ENCODE data around the gene PDE6H. TPM values are rescaled to one million over a fixed set of nuclear protein-coding genes. Genes with fewer than 3 reads are reported as not detected.

PDE6H gene
- total RNA-seq (2022) (not detected in 2 replicates), Bru-seq, nascent RNA (not detected), BruChase-seq, experiment 1, labeled RNA remaining after a 2-hour chase (percentile 8 among the genes with signal in this experiment), BruChase-seq, experiment 2, labeled RNA remaining after a 6-hour chase (percentile 9 among the genes with signal in this experiment)
- long read RNA-seq = 0 reads

DNA sequence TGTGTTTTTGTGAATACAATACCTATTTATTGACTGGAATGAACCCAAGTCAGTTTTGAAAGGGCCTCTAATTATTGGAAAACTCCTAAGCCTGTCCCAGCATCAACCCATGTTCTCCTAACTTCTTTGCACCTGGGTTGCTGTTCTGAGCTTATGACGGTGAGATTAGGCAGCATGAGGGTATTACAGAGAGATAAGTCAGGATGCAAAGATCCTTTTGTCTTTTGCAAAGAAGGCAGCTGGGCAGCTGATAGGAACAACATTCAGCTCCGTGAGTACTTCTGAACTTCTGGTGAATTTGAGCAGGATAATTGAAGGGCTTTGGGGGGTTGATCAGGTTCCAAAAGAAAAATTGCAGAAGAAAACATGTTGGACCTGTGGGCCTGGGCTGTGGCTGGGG is at the start of gene PDE6H:
TSS of gene PDE6H (plus strand) at position 227 of the 400 bp plus-strand sequence. CDS start 4,971 bp downstream, outside the sequence.
- no peaks in the 10 kb centered on the region for H3K36me3 Mint-ChIP-seq (ENCODE audit: insufficient read depth, unreplicated experiment)
- H3K4me1 Mint-ChIP-seq (ENCODE audit: low read depth, unreplicated experiment) = no peaks in the 10 kb centered on the region
- intact Hi-C loops (cut with micrococcal nuclease; ENCODE audit: unreplicated experiment) = no loop called here
- TF ChIP-seq, protein P1, sequence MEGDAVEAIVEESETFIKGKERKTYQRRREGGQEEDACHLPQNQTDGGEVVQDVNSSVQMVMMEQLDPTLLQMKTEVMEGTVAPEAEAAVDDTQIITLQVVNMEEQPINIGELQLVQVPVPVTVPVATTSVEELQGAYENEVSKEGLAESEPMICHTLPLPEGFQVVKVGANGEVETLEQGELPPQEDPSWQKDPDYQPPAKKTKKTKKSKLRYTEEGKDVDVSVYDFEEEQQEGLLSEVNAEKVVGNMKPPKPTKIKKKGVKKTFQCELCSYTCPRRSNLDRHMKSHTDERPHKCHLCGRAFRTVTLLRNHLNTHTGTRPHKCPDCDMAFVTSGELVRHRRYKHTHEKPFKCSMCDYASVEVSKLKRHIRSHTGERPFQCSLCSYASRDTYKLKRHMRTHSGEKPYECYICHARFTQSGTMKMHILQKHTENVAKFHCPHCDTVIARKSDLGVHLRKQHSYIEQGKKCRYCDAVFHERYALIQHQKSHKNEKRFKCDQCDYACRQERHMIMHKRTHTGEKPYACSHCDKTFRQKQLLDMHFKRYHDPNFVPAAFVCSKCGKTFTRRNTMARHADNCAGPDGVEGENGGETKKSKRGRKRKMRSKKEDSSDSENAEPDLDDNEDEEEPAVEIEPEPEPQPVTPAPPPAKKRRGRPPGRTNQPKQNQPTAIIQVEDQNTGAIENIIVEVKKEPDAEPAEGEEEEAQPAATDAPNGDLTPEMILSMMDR (IDR thresholded peaks at IDR 0.05; ENCODE audit: insufficient read depth in 1 of 2, low read depth in 1 of 2, low read length in 1 of 2, severe bottlenecking in 1 of 2, unreplicated experiment in 1 of 2) = no peak
- H3K36me3 ChIP-seq (ENCODE audit: control insufficient read depth, insufficient read depth, low read length) = no peaks in the 10 kb centered on the region
- H3K4me3 ChIP-seq (ENCODE audit: low read depth, low read length) = no peak within 1 kb of the TSS
- no peaks in the 10 kb centered on the region for H3K4me1 ChIP-seq
- H3K9me3 Mint-ChIP-seq (ENCODE audit: unreplicated experiment) = peaks cover 8% of the 10 kb centered on the region
- POLR2A ChIA-PET = no interaction called here
- CTCF ChIA-PET = no interaction called here
- BruUV-seq (replicated peaks) = no TSS peak
- no peak for DNase-seq
- H3K27me3 ChIP-seq (replicated peaks; ENCODE audit: control insufficient read depth, insufficient read depth, low read length) = no peaks in the 10 kb centered on the region
- no peak within 1 kb of the TSS for H3K27ac Mint-ChIP-seq (ENCODE audit: unreplicated experiment)
- no peaks in the 10 kb centered on the region for H3K9me3 ChIP-seq
- H3K4me3 Mint-ChIP-seq (ENCODE audit: unreplicated experiment) = no peak within 1 kb of the TSS
- peaks cover under 1% of the 10 kb centered on the region for H3K27me3 Mint-ChIP-seq (ENCODE audit: insufficient read depth, unreplicated experiment)

DNA sequence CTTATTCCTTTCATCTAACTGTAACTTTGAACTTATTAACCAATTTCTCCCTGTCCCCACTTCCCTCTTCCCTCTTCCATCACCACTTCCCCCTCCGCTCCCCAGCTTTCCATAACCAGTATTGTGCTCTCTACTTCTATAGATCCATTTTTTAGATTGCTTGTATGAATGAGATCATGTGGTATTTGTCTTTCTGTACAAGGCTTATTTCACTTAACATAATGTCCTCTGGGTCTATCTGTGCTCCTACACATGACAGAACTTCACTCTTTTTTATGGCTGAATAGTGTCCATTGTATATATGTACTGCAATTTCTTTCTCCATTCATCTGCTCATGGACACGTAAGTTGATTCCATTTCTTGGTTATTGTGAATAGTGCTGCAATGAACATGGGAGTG is 48.9 kb upstream of the PDE6H start:
- no peak for DNase-seq
- BruUV-seq (replicated peaks) = no TSS peak
- no peaks in the 10 kb centered on the region for H3K36me3 ChIP-seq (ENCODE audit: control insufficient read depth, insufficient read depth, low read length)
- no peaks in the 10 kb centered on the region for H3K9me3 ChIP-seq
- H3K27ac Mint-ChIP-seq (ENCODE audit: unreplicated experiment) = no peak overlapping the region
- intact Hi-C loops (cut with micrococcal nuclease; ENCODE audit: unreplicated experiment) = no loop called here
- no peak overlapping the region for H3K4me3 ChIP-seq (ENCODE audit: low read depth, low read length)
- no peaks in the 10 kb centered on the region for H3K27me3 Mint-ChIP-seq (ENCODE audit: insufficient read depth, unreplicated experiment)
- POLR2A ChIA-PET = no interaction called here
- H3K27me3 ChIP-seq (replicated peaks; ENCODE audit: control insufficient read depth, insufficient read depth, low read length) = no peaks in the 10 kb centered on the region
- no peaks in the 10 kb centered on the region for H3K9me3 Mint-ChIP-seq (ENCODE audit: unreplicated experiment)
- H3K4me1 ChIP-seq = peaks cover 15% of the 10 kb centered on the region
- TF ChIP-seq, protein P1 (IDR thresholded peaks at IDR 0.05; ENCODE audit: insufficient read depth in 1 of 2, low read depth in 1 of 2, low read length in 1 of 2, severe bottlenecking in 1 of 2, unreplicated experiment in 1 of 2) = no peak
- peaks cover 4% of the 10 kb centered on the region for H3K36me3 Mint-ChIP-seq (ENCODE audit: insufficient read depth, unreplicated experiment)
- H3K4me1 Mint-ChIP-seq (ENCODE audit: low read depth, unreplicated experiment) = peaks cover 16% of the 10 kb centered on the region
- no peak overlapping the region for H3K4me3 Mint-ChIP-seq (ENCODE audit: unreplicated experiment)
- CTCF ChIA-PET = no interaction called here

DNA sequence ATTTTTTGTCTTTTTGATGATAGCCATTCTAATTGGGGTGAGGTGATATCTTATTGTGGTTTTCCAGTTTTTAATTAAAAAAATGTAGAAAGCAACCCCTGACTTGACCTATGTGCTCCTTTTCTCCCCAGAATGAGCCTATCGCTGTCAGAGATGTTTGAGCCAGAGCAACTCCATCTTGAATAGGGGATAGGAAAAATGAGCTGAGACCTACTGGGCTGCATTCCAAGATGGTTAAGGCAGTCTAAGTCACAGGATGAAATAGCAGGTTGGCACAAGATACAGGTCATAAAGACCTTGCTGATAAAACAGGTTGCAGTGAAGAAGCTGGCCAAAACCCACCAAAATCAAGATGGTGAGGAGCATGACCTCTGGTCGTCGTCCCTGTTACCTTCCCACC is 48.3 kb upstream of the PDE6H start:
- no peaks in the 10 kb centered on the region for H3K9me3 Mint-ChIP-seq (ENCODE audit: unreplicated experiment)
- H3K4me1 Mint-ChIP-seq (ENCODE audit: low read depth, unreplicated experiment) = peaks cover 18% of the 10 kb centered on the region
- Histone ChIP-seq H3K36me3 (ENCODE audit: control insufficient read depth, insufficient read depth, low read length) (no peaks in the 10 kb centered on the region), H3K27me3 (replicated peaks; ENCODE audit: control insufficient read depth, insufficient read depth, low read length) (no peaks in the 10 kb centered on the region), H3K4me3 (ENCODE audit: low read depth, low read length) (no peak overlapping the region), H3K9me3 (no peaks in the 10 kb centered on the region), H3K4me1 (peaks cover 21% of the 10 kb centered on the region)
- no peaks in the 10 kb centered on the region for H3K27me3 Mint-ChIP-seq (ENCODE audit: insufficient read depth, unreplicated experiment)
- DNase-seq = no peak
- no peak overlapping the region for H3K4me3 Mint-ChIP-seq (ENCODE audit: unreplicated experiment)
- TF ChIP-seq, protein P1 (IDR thresholded peaks at IDR 0.05; ENCODE audit: insufficient read depth in 1 of 2, low read depth in 1 of 2, low read length in 1 of 2, severe bottlenecking in 1 of 2, unreplicated experiment in 1 of 2) = no peak
- no TSS peak for BruUV-seq (replicated peaks)
- ChIA-PET CTCF (no interaction called here), POLR2A (no interaction called here)
- H3K27ac Mint-ChIP-seq (ENCODE audit: unreplicated experiment) = no peak overlapping the region
- intact Hi-C loops (cut with micrococcal nuclease; ENCODE audit: unreplicated experiment) = no loop called here
- H3K36me3 Mint-ChIP-seq (ENCODE audit: insufficient read depth, unreplicated experiment) = peaks cover 7% of the 10 kb centered on the region
